Adrenal gland (tissue), 12 donors: ENCODE data around the gene TEAD3. TPM values are rescaled to one million over a fixed set of nuclear protein-coding genes. Genes with fewer than 3 reads are reported as not detected.
A peak's percentile ranks its signal among the peaks of the same experiment; 100 is the strongest.
"Not testable (repeated sequence)": the region's sequence is repeated elsewhere in the genome, so short reads cannot be mapped to it uniquely, and the experiment has no call there.

Source experiments
- DNase-seq, 7 donors: peaks; one replicate each; pipeline ENCODE4 v3.0.0-alpha.2; 2019 to 2020
- H3K27ac ChIP-seq, 5 donors: fragments of 200-600 bp; sonication (generic) in 4 of 5; 1 replicate in 3 of 5; 2 replicates in 2 of 5; pipeline versions ENCODE4 v1.5.1 to v1.8.0; 2016 to 2020; ENCODE audit warnings: mild to moderate bottlenecking in 1 of 5
- H3K27me3 ChIP-seq: fragments of 200-600 bp; 2 replicates; pipeline ENCODE4 v1.8.0; 2021
- H3K36me3 ChIP-seq, 2 donors: fragments of 200-600 bp; replicated peaks in 1 of 2; 1 replicate in 1 of 2; 2 replicates in 1 of 2; pipeline versions ENCODE4 v1.5.1 to v1.8.0; 2018 to 2022
- H3K4me1 ChIP-seq, 2 donors: fragments of 200-600 bp; replicated peaks in 1 of 2; 1 replicate in 1 of 2; 2 replicates in 1 of 2; pipeline versions ENCODE4 v1.5.1 to v1.8.0; 2018 to 2021
- H3K4me3 ChIP-seq, 4 donors: fragments of 200-600 bp; sonication (generic) in 3 of 4; one replicate each; pipeline ENCODE4 v1.5.1; 2016 to 2018
- H3K9me3 ChIP-seq, 3 donors: fragments of 200-600 bp; sonication (generic) in 1 of 3; replicated peaks in 1 of 3; 1 replicate in 2 of 3; 2 replicates in 1 of 3; pipeline versions ENCODE4 v1.5.1 to v1.8.0; 2016 to 2021
- POLR2A ChIP-seq, 2 donors: fragments of 450-650 bp; IDR thresholded peaks; one replicate each; pipeline ENCODE4 v1.6.1; 2017; ENCODE audit warnings: antibody characterized with exemption in 2 of 2, mild to moderate bottlenecking in 2 of 2, moderate library complexity in 1 of 2
- WGBS, 4 donors: extraction: QIAGEN DNeasy Blood & Tissue Kit in 2 of 4; methylation state at CpG; one replicate each; pipeline versions ENCODE4 v1.1.5 to v1.1.7; 2013 to 2017; 5-methylcytosine and 5-hydroxymethylcytosine counted together
- intact Hi-C, 2 donors: fragments of 100-400 bp; cut with DNase I; formaldehyde crosslinking; loops; one replicate each; pipeline versions ENCODE4 v1.14.1 to v1.15.0; 2022 to 2023
- polyA plus RNA-seq, 3 donors: library from polyadenylated mRNA; stranded (reverse); fragments of 200-250 nt in 2 of 3; fragments of 350-450 nt in 1 of 3; fragmentation: Illumina TruSeq in 1 of 3; extraction: RNeasy Lipid Tissue Mini Kit (QIAGEN cat#74804) in 1 of 3; gene quantifications; one replicate each; pipeline ENCODE4 v1.2.3, GENCODE V29; 2013 to 2014
- total RNA-seq, 9 donors: library from RNA; depleted of rRNA in 4 of 9; stranded (reverse); fragments of >200 nt in 4 of 9; fragments of 120-200 nt in 1 of 9; fragmentation: NEBNext Ultra II Directional in 1 of 9; extraction: Animal tissue kit (Norgen Biotek cat#: 25700) in 1 of 9; gene quantifications; one replicate each; pipeline versions ENCODE4 v1.1.0 to v1.2.4, GENCODE V29; 2013 to 2023
- TF ChIP-seq, protein P1 (sequence below), 6 experiments: fragments of 450-650 bp in 4 of 6; fragments of 200-600 bp in 2 of 6; sonication (generic) in 1 of 6; IDR thresholded peaks; 1 replicate in 5 of 6; 2 replicates in 1 of 6; pipeline versions ENCODE4 v1.5.1 to v1.8.0; 2016 to 2021; ENCODE audit warnings: antibody characterized with exemption in 6 of 6, mild to moderate bottlenecking in 2 of 6, moderate library complexity in 1 of 6
- donor health status: healthy with polysubstance abuse.
- donor health status: Bipolar disorder and iron deficiency.
- donor health status: DM: yes; HTN: yes; CAD: no.
- donor health status: DM: no; HTN: no; CAD: no.
- donor health status: DM: no; HTN: no; CAD: no.
- donor health status: DM: yes; HTN: yes; CAD: no.

TEAD3 gene
- total and polyA plus RNA-seq, 12 donors: 1.4 to 15.5 (median 8.7) TPM

DNA sequence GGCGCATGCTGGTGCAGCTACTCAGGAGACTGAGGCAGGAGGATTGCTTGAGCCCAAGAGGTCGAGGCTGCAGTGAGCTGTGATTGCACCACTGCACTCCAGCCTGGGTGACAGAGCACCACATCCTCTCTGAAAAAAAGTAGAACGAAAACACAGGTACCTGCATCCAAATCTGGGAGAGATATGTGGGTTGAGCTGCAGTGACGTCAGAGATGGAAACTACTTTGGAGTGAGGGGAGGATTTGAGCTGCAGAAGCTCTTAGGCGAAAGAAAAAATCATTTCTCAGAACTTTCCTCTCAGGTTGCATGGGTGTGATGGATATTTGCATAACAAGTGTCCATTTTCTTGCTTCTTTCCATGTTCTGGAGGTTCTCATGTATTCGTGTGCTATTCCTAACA is 19.8 kb upstream of the TEAD3 start:
- TF ChIP-seq, protein P1, sequence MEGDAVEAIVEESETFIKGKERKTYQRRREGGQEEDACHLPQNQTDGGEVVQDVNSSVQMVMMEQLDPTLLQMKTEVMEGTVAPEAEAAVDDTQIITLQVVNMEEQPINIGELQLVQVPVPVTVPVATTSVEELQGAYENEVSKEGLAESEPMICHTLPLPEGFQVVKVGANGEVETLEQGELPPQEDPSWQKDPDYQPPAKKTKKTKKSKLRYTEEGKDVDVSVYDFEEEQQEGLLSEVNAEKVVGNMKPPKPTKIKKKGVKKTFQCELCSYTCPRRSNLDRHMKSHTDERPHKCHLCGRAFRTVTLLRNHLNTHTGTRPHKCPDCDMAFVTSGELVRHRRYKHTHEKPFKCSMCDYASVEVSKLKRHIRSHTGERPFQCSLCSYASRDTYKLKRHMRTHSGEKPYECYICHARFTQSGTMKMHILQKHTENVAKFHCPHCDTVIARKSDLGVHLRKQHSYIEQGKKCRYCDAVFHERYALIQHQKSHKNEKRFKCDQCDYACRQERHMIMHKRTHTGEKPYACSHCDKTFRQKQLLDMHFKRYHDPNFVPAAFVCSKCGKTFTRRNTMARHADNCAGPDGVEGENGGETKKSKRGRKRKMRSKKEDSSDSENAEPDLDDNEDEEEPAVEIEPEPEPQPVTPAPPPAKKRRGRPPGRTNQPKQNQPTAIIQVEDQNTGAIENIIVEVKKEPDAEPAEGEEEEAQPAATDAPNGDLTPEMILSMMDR (IDR thresholded peaks at IDR 0.05): no peak
- TF ChIP-seq POLR2A (IDR thresholded peaks at IDR 0.05): no peak
- Histone ChIP-seq H3K27me3 (peaks cover 3% of the 10 kb centered on the region), H3K36me3 (no peaks in the 10 kb centered on the region), H3K4me1 (no peaks in the 10 kb centered on the region), H3K9me3 (no peaks in the 10 kb centered on the region), H3K27ac (no peak overlapping the region), H3K4me3 (no peak overlapping the region)
- WGBS, 4 donors: 67 to 82% (median 77%) methylated on average over 6 of the region's 6 CpGs
- no peak for DNase-seq
- intact Hi-C loops: loop anchor here in 1 of 2 donors (10.0 kb wide), 1 partner anchor 48 kb away; no protein-coding TSS in a partner anchor

DNA sequence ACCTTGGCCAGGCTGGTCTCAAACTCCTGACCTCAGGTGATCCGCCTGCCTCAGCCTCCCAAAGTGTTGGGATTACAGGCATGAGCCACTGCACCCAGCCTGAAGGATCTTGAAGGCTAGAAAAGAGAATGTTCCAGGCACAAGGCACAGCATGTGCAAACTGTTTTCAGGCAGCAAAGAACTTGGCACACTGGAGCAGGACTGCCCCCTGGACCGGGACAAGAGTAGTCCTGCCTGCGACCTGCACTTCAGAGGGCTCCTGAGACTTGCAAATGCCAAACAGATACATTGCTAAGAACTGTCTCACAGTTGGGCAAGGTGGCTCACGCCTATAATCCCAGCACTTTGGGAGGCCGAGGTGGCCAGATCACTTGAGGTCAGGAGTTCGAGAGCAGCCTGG is 19.1 kb upstream of the TEAD3 start:
- DNase-seq, H3K27ac ChIP-seq, H3K9me3 ChIP-seq, H3K36me3 ChIP-seq, H3K4me3 ChIP-seq, H3K4me1 ChIP-seq: not testable (repeated sequence)
- WGBS, 4 donors: 83 to 93% (median 88%) methylated on average over 5 to 6 of the region's 6 CpGs
- H3K27me3 ChIP-seq: peaks cover 10% of the 10 kb centered on the region
- intact Hi-C loops: loop anchor here in 1 of 2 donors (10.0 kb wide), 1 partner anchor 49 kb away; no protein-coding TSS in a partner anchor

DNA sequence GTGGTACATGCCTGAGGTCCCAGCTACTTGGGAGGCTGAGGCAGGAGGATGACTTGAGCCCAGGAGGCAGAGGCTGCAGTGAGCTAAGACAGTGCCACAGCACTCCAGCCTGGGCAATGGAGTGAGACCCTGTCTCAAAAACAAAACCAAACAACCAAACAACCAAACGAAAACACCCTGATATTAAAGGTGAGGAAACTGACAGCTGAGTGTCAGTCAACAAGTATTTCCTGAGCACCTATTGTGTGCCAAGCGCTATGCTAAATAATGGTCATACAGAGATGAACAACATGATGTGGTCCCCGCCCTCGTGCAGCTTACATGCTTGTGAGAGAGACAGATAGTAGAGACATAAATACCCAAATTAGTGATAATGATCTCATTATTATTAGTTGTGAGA is 17.7 kb upstream of the TEAD3 start:
- no peaks in the 10 kb centered on the region for H3K36me3 ChIP-seq
- 81 to 89% (median 83%) methylated on average over 4 of the region's 4 CpGs for WGBS, 4 donors
- H3K27ac ChIP-seq: no peak overlapping the region
- TF ChIP-seq, protein P1 (IDR thresholded peaks at IDR 0.05): no peak
- TF ChIP-seq POLR2A (IDR thresholded peaks at IDR 0.05): no peak
- no peak for DNase-seq
- no peaks in the 10 kb centered on the region for H3K4me1 ChIP-seq
- intact Hi-C loops: loop anchor here in 1 of 2 donors (10.0 kb wide), 1 partner anchor 50 kb away; no protein-coding TSS in a partner anchor
- peaks cover 10% of the 10 kb centered on the region for H3K27me3 ChIP-seq
- H3K9me3 ChIP-seq: no peaks in the 10 kb centered on the region
- no peak overlapping the region for H3K4me3 ChIP-seq

DNA sequence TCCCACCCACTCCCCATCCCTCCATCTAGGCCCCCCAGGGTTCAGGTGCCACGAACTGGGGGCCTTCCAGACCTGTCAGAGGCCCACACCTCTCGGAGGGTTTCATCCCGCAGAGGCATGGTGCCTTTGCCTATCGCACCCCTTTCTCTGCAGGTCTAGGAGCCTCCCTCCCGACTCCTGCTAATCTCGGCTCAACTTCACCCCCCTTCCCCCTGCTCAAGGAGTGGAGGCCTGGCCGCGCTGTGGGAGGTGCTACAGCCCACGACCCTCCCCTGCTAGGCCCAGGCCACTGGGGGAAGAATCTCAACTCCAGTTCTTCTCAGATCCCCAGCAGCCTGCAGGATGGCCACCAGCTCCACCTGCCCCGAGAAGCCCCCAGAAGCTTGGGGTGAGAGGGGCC is 15.9 kb upstream of the TEAD3 start, which contains the start of gene TULP1:
Gene TULP1, minus strand, starts transcription at position 157 of the 400 bp plus-strand sequence. Its CDS starts 38 bp downstream, at position 119.
- Histone ChIP-seq H3K4me1 (no peaks in the 10 kb centered on the region), H3K36me3 (no peaks in the 10 kb centered on the region), H3K27me3 (peaks cover 10% of the 10 kb centered on the region), H3K4me3 (peak within 1 kb of the TSS in 1 of 4 donors; percentile 29), H3K27ac (no peak within 1 kb of the TSS), H3K9me3 (no peaks in the 10 kb centered on the region)
- intact Hi-C loops: loop anchor here in 1 of 2 donors (10.0 kb wide), 1 partner anchor 52 kb away; no protein-coding TSS in a partner anchor
- 82 to 88% (median 85%) methylated on average over 10 of the region's 10 CpGs for WGBS, 4 donors
- TF ChIP-seq, protein P1 (IDR thresholded peaks at IDR 0.05): no peak
- no peak for TF ChIP-seq POLR2A (IDR thresholded peaks at IDR 0.05)
- DNase-seq: no peak

DNA sequence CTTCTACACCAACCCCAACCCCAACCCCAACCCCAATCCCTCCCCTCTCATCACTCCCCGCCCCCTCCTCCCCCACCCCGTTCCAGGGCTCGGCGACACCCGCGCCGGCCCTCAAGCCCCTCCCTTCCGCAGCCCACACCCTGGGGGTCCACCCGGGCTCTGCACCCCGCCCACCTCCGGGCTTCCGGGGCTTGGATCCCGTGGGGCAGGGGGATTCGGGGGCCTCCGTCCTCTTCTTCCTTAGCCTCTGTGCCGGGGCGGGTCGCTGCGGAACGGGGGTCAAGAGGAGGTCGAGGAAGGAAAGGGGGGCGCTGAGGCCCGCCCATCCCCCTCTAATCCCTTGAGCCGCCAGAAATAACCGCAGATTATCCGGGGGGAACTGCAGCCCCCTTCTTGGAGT is 15.1 kb upstream of the TEAD3 start:
- H3K9me3 ChIP-seq: no peaks in the 10 kb centered on the region
- H3K4me1 ChIP-seq: no peaks in the 10 kb centered on the region
- DNase-seq: no peak
- TF ChIP-seq, protein P1 (IDR thresholded peaks at IDR 0.05): no peak
- no peak for TF ChIP-seq POLR2A (IDR thresholded peaks at IDR 0.05)
- no peaks in the 10 kb centered on the region for H3K36me3 ChIP-seq
- intact Hi-C loops: loop anchor here in 1 of 2 donors (10.0 kb wide), 1 partner anchor 53 kb away; no protein-coding TSS in a partner anchor
- H3K27me3 ChIP-seq: peaks cover 10% of the 10 kb centered on the region
- WGBS, 4 donors: 0 to 23% (median 16%) methylated on average over 2 to 26 of the region's 26 CpGs
- peak overlapping the region in 1 of 4 donors; percentile 29 for H3K4me3 ChIP-seq
- H3K27ac ChIP-seq: no peak overlapping the region
